Measurements from ENCODE around the gene LHX5.

The LHX5 gene

GRCh38 chr12:113471619-113472171 is at the start of gene LHX5:
Gene LHX5 (minus strand): TSS chr12:113471871. CDS start chr12:113471498, 373 bp downstream.
- TF ChIP-seq CTCF (IDR thresholded peaks at IDR 0.05; ENCODE audit: low read depth, low read length): no peak
- DNase-seq (ENCODE audit: low read depth in 2 of 2): no peak
- H3K4me3 ChIP-seq (replicated peaks in 1 of 2; ENCODE audit: low read depth in 2 of 2, low read length in 2 of 2): no peak within 1 kb of the TSS

GRCh38 chr12:113519464-113520307 is 48.0 kb upstream of the LHX5 start:
- TF ChIP-seq CTCF (IDR thresholded peaks at IDR 0.05; ENCODE audit: low read depth, low read length): no peak
- no peak overlapping the region for H3K4me3 ChIP-seq (replicated peaks in 1 of 2; ENCODE audit: low read depth in 2 of 2, low read length in 2 of 2)
- no peak for DNase-seq (ENCODE audit: low read depth in 2 of 2)

- H3K4me3 ChIP-seq (replicated peaks in 1 of 2; ENCODE audit: low read depth in 2 of 2, low read length in 2 of 2): no peak overlapping the region
- no peak for TF ChIP-seq CTCF (IDR thresholded peaks at IDR 0.05; ENCODE audit: low read depth, low read length)
- no peak for DNase-seq (ENCODE audit: low read depth in 2 of 2)
Observed at GRCh38 chr12:113515082-113515856, 43.6 kb upstream of the LHX5 start.

GRCh38 chr12:113514602-113515001 is 42.9 kb upstream of the LHX5 start:
- DNase-seq (ENCODE audit: low read depth in 2 of 2): no peak
- no peak for TF ChIP-seq CTCF (IDR thresholded peaks at IDR 0.05; ENCODE audit: low read depth, low read length)
- no peak overlapping the region for H3K4me3 ChIP-seq (replicated peaks in 1 of 2; ENCODE audit: low read depth in 2 of 2, low read length in 2 of 2)

- no peak for TF ChIP-seq CTCF (IDR thresholded peaks at IDR 0.05; ENCODE audit: low read depth, low read length)
- no peak for DNase-seq (ENCODE audit: low read depth in 2 of 2)
- no peak overlapping the region for H3K4me3 ChIP-seq (replicated peaks in 1 of 2; ENCODE audit: low read depth in 2 of 2, low read length in 2 of 2)
Observed at GRCh38 chr12:113512568-113512967, 40.9 kb upstream of the LHX5 start.

GRCh38 chr12:113506867-113507266 is 35.2 kb upstream of the LHX5 start:
- TF ChIP-seq CTCF (IDR thresholded peaks at IDR 0.05; ENCODE audit: low read depth, low read length): no peak
- no peak overlapping the region for H3K4me3 ChIP-seq (replicated peaks in 1 of 2; ENCODE audit: low read depth in 2 of 2, low read length in 2 of 2)
- DNase-seq (ENCODE audit: low read depth in 2 of 2): no peak

Measured in cardiac fibroblast (primary cell).